ENCODE results near the gene ITK.

The ITK gene

DNA sequence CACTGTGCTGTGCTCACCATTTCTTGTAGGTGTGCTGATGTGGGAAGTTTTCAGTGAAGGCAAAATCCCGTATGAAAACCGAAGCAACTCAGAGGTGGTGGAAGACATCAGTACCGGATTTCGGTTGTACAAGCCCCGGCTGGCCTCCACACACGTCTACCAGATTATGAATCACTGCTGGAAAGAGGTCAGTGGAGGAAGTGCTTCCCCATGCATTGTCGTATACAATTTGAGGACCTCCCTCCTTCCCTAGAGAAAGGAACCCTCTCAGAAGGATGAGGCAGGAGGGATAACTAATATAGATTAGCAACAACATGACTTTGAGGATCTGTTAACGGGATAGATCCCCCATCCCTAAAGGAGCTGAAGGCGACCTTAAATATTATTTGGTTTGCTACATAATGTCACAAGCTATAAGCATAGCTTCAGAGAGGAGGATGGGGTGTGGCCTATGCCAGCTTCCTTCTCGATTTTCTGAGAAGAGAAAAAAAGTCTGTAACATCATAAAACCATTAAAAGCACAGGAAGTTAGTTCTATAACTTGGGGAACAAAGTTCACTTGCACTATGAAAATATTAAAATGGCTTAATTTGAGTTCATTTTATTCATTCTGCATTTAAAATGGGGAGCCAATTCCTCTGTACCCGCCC lies 68.3 kb downstream of the ITK start:
- no peak for DNase-seq (ENCODE audit: low spot score)

DNA sequence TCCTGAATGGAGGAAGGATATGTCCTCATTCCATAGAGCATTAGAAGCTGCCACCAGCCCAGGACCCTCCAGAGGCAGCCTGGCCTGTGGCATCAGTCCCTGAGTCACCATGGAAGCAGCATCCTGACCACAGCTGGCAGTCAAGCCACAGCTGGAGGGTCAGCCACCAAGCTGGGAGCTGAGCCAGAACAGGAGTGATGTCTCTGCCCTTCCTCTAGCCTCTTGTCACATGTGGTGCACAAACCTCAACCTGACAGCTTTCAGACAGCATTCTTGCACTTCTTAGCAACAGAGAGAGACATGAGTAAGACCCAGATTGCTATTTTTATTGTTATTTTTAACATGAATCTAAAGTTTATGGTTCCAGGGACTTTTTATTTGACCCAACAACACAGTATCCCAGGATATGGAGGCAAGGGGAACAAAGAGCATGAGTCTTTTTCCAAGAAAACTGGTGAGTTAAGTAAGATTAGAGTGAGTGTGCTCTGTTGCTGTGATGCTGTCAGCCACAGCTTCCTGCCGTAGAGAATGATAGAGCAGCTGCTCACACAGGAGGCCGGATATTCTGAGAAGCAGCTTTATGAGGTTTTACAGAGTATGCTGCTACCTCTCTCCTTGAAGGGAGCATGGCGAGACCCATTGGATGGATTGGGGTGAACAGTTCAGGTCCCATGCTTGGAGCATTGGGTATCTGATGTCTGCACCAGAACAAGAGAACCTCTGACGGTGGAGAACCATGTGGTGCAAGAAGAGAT lies 72.2 kb downstream of the ITK start:
- no peak for DNase-seq (ENCODE audit: low spot score)

DNA sequence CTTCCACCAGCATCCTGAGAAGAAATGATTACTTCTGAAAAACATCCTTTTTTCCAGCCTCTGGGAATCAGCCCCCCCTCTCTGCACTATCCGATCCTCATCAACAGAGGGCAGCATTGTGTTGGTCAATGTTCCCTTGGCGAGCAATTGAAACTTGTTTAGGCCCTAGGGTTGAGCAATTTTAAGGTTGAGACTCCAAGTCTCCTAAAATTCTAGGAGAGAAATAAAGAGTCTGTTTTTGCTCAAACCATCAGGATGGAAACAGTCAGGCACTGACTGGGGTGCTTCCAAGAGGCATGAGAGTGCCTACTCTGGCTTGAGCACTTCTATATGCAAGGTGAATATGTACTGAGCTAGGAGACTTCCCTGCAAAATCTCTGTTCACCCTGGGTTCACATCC lies 72.9 kb downstream of the ITK start:
- peak; percentile 53 for DNase-seq (ENCODE audit: low spot score)

DNA sequence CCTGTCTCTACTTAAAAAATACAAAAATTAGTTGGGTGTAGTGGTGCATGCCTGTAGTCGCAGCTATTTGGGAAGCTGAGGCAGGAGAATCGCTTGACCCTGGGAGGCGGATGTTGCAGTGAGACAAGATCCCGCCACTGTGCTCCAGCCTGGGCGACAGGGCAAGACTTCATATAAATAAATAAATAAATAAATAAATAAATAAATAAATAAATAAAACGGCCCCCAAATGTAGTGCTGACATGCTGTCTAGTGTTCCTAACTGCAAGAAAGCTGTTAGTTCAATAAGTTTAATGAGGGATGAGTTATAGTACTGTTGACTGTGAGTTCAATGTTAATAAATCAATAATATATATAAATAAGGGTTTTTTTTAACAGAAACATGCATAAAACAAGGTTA lies 77.8 kb downstream of the ITK start:
- DNase-seq (ENCODE audit: low spot score), result no peak

DNA sequence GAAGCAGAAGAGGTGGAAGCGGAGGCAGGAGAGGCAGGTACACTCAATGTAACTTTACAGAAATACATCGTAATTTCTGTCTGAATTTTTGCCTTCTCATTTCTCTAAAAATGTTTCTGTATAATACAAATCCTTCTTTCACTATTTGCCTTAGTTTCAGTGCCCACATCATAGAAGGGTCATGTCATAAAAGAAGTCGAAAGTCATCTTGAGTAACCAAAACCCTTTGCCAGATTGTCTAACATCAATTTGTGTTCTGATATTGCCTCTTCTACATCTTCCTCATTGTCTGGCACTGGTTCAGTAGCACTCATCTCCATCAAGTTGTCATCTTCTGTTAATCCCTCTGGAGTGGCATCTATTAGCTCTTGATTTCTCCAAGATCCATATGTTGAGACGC lies 79.1 kb downstream of the ITK start:
- DNase-seq (ENCODE audit: low spot score), result no peak

DNA sequence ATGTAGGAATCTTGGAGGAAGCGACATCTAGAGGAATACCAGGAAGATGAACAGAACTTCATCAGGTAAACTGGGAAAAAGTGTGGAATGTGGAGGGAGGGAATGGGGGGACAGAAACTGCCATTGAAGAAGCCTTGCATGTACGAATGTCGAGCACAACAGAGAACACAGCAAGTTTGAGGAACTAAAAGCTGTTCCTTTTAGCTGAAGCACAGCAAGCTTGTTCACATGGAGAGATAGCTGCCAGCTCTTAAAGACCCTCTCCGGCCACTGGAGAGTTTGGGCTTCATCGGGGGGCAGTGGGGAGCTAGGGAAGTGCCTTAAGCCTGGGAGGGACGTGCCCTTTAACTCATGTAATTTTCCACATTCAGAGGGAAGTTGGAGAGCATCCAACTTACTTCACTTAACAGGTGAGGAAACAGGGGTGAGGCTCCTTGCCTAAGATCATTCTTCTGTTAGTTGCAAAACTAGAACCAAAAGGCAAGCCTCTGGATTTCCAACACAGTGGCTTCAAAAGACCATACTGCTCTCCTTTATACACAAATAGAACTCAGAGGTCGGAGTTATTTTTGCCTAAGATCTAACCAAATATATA lies 83.0 kb downstream of the ITK start:
- no peak for DNase-seq (ENCODE audit: low spot score)

DNA sequence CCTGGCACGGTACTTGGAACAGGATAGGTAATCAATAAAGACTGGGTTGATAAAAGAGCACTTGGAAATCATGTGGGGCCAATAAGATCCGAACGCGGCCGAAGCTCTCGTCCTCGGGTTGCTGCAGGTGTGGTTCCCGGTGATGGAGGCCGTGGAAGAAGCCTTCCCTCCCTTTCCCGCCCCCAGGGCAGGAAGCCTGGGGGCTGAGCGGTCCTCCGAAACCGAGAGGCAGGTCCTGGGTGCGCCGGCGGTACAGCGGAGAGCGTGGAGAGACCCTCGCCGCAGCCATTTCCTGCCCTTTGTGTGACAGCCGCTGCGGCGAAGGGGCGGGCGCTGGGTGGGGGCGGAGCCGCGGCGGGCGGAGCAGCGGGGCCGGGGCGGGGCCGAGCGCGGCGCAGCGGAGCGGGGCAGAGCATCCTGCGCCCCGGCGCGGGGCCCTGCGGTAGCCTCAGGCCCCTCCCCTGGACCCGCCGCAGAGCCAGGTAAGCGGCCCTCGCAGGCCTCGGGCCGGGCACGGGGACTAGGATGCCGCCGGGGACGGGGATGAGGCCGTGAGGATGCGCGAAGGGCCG lies 85.2 kb downstream of the ITK start, which contains the start of gene CYFIP2:
Gene CYFIP2, plus strand, starts transcription at position 410 of the 572 bp plus-strand sequence. CDS start 19,239 bp downstream, outside the sequence.
- DNase-seq (ENCODE audit: low spot score), result peak; percentile 65

DNA sequence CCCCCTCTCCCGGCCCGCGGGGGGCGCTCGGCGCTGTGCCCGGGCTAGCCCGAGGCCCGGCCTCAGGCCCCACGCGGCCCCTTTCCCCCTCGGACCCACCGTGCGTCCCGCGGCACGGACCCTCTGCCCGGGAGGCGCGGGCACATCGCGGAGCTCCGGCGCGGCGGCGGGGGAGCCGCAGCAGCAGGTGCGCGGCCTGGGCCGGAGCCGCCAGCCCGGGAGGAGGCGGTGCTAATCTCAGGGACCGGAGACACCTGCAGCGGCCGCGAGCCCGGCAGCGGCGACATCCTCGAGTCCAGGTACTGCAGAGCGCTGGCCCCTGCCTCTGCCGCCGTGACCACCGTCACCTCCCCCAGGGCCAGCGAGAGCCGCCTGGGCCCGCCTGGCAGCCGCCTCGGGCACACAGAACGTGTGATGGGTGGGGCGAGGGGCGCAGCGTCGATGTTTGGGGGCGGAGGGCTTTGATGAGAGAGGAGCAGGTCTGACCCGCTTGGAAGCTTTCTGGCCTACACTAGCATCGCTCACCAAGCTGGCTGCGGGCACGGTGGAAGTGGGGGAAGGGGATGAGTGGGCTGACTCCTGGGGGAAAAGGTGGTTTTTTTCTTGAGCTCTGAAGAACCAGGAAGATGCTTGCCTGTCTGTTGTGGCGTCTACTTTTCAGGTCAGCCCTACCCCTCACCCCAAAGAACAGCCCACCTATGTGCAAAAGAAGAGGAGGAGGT lies 85.8 kb downstream of the ITK start:
- no peak for DNase-seq (ENCODE audit: low spot score)

DNA sequence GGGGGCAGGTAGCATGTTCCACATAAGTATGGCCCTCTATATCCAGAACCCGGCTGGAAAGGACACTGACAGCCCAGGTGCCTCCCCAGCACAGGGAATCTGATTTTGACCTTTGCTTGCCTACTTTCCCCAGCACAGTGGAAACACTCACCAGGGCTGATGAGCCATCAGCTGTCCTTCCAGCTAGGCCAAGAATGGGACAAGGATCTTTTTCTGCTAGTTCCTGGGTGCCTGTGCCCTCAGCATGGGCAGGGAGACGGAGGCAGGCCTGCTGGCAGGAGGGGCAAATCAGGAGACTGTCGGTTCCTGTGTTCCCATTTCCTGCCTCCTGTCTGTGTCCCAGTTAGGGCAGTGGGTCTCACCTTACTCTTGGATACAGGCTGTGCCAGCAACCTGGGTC lies 86.4 kb downstream of the ITK start:
- DNase-seq (ENCODE audit: low spot score), result no peak

DNA sequence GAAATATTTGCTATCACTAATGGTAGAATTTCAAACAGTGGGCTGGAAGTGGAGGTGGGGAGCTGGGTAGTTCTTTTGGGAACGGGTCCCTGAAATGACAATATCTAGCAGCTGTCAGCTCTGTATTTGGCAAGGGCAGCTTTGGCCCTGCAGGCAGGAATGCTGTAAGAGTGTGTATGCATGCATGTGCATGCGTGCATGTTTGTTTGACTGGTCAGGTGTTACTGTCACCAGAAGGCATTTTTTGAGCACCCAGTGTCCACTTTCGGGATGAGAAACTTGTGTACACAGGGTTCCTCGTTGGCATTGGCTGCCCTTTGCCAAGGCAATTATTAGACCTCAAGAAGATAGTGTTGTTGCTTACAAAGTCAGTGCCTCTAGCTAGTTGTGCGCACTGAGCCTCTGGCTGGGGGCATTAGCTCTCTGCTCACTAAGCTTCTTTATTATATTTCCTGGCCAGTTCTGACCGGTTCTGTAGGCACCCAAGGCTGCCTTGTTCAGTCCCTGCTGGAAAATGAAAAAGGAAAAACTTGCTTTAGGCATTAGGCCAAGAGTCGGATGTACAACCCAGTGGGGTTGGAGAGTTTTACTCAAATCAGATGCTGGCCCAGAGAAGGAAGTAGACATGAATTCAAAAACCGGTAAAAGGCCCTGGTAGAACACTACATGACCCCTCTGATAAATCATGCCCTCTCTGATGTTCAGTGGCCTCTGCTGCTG lies 87.3 kb downstream of the ITK start:
- no peak for DNase-seq (ENCODE audit: low spot score)

DNA sequence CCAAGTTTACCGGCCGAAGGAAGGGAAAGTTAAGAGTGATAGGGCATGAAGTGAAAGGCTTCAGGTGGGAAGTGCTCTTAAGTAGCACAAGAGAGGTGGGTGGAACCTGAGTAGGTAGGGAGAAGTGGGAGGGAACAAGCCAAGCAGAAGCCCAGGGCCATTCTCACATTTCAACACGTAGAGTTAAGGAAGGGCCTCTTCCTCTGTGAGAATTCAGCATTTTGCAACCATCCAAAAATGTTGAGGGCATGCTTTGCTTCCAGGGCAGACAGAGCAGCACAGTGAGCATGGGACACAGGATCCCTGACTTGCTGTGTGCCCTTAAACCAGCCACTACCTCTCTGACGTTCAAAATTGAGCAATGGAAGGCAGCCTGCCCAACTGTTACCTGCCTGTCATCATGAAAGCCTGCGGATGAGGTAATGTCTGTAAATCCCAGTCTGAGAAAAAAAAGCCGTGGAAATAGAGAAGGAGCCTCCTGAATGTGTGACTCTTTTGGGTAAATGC lies 88.6 kb downstream of the ITK start:
- no peak for DNase-seq (ENCODE audit: low spot score)

DNA sequence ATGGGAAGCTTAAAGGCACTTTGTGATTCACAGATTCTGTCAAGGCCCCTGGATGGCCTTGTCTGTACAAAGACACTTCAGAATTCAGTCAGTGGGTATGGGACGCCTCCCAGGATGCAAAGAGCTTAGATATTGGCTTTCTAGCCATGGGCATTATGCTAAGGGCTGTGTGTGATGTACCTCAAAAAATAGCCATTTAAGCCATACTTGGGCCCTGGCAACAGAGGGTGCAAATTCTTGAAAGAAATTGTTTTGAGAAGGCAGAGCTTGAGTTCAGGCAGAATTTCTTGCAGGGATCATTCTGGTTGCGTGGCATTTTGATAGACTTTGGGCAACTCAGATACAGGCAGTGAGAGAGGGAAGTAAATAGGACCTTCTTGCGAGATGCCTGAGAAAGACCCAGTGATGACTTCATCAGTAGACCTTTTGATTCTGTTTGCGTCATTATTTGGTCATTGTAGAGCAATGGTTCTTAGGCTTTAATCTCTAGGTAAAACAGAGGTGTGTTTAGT lies 89.2 kb downstream of the ITK start:
- DNase-seq (ENCODE audit: low spot score), result no peak

DNA sequence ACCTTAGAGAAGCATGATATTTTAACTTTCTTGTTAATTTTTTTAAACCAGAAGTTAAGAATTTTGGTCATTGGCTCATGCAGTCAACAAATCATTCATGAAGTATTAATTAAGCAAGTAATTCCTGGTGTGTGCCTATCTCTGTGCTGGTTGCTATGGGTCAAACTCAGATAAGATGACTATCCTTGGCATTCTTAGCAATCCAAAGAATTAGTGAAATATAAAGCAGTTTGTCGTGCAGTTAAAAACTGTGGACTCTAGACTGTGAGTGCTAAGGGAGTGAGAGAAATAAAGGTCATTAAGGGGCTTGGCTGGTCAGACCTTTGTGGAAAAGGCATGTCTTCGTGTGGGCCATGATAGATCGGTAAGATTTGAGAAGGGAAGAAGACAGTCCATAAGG lies 90.1 kb downstream of the ITK start:
- DNase-seq (ENCODE audit: low spot score), result no peak

DNA sequence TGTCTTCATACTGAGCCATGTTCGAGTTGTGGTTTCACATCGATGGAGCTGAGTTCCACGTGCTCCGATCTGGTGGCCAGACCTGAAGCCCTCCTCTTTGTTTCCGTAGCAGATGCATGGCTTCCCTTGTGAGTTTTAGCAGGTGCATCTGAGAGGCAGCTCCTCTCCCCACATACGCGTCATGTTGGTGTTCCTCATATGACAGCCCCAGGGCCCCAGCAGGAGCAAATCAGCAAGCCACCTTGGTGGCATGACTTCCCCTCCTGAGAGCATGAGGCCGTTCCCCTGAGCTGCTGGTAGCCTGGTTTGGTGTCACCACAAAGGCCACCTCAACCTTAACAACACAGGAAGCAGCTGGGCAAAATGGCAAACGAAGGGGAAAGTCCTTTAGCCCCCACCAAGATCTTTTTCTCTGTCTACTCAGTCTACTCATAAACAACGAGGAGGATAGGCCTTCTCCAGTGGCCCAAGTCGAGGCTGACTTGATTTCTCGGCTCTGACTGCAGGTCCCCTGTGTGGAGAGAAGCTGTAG lies 91.2 kb downstream of the ITK start:
- no peak for DNase-seq (ENCODE audit: low spot score)

DNA sequence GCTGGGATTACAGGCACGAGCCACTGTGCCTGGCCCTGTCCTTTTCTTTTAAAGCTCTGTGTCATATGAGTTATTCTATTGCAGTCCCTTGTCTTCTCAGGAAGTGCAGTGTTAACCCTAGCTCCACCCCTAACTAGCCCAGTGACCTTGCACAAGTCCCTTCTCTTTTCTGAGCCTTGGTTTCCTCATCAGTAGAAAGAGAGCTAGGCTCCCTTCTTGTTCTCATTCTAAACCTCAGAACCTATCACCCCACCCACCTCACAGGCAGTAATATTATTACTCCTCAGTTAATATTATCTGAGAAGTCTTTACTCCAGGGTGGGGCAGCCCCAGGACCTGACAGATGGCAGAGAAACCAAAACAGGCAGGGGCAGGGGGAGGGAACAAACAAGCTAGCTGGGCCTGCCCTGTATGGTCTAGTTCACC lies 92.5 kb downstream of the ITK start:
- no peak for DNase-seq (ENCODE audit: low spot score)

DNA sequence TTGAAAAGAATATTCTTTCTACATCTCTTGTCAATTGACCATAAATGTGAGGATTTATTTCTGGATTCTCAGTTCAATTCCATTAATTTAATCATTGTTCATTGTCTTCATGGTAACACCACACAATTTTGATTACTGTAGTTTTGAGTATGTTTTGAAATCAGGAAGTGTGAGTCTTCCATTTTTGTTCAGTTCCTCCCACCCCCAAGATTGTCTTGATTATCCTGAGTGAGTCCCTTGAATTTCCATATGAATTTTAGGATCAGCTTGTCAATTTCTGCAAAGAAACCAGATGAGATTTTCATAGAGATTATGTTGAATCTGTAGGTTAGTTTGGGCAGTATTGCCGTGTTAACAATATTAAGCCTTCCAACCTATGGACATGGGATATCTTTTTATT lies 94.8 kb downstream of the ITK start:
- DNase-seq (ENCODE audit: low spot score), result no peak

DNA sequence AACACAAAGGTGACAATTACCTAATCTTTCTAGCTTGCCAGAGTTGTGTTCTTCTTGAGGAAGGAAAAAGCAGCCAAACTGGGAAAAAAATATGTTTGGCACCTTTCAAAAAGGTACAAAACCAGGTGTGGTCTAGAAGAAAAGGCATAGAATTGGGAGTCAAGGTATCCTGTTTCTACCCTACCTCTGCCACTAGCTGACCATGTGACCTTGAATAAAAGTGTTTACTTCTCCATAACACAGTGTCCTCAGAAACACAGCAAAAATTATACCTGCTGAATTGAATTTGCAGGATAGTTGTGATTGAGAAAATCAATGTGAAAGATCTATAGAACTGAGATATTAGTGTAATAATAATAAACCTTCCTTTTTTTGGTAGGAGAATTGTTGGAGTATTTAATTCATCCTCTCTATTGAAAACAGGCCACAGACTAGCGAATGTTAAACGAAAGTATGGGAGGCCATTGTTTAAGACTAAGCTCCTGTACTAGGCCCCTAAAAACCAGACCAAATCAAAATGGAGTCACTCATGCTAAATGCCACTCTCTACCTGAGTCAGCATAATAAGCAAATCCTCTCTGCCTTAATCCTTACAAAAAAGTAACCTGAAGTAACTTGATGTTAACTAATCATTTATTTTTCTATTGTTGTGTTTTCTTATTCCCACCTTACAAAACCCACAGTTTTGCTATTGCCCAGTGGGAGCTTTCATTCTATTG lies 97.8 kb downstream of the ITK start:
- no peak for DNase-seq (ENCODE audit: low spot score)

DNA sequence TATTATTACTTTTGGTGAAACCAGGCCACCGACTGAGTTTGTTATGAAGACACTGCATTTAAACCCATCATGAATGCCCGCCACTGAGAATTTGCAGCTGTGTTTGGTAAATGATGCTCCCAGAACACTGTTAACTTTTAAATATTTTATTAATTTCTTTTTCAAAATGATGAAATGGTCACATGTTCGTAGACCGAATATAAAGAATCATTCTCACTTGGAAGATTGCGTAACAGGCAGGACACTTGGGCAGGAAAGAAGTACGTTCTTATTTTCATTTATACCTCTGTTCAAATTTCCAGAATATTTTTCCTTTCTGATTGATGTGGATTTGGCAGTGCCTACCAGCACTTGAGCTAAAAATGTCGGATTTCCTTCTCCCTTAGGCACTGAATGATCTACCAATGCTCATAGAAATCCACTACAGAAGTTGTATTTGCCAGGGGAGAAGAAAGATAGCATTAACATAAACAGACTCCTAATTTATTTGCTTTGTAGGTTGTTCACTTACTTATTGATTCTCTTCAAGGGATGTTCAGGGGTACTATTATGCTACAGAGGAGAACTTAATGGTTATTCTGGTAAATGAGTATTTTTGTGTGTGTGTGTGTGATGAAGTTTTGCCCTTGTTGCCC lies 99.1 kb downstream of the ITK start:
- DNase-seq (ENCODE audit: low spot score), result no peak

DNA sequence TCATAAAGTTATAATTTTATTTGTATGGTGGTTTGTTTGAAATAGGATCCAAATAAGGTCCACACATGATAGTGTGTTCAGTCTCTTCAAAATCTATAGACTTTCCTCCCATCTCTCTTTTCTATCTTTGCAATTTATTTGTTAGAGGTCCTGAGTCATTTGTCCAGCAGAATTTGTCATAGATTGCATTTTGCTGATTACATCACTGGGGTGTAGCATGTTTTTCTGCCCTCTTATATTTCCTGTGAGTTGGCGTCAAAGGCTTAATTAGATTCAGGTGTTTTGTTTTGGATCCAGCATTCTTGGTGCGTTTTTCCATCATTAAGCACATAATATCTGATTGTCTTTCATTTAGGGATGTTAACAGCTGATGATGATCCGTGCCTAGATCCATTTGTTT lies 100.3 kb downstream of the ITK start:
- peak; percentile 33 for DNase-seq (ENCODE audit: low spot score)

DNA sequence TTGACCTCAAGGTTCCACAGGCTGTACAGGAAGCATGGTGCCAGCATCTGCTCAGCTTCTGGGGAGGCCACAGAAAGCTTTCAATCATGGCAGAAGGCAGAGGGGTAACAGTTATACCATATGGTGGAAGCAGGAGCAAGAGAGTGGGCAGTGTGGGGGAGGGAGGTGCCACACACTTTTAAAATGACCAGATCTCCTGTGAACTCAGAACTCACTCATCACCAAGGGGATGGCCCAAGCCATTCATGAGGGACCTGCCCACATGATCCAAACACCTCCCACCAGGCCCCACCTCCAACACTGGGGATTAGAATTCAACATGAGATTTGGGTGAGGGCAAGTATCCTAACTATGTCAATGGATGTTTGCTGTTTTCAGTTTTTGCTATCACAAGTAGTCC lies 101.5 kb downstream of the ITK start:
- DNase-seq (ENCODE audit: low spot score), result no peak
